Measurements from ENCODE around the gene AGO4. TPM values are rescaled to one million over a fixed set of nuclear protein-coding genes. Genes with fewer than 3 reads are reported as not detected.
"Not testable (repeated sequence)": the region's sequence is repeated elsewhere in the genome, so short reads cannot be mapped to it uniquely, and the experiment has no call there.

AGO4 gene
- total RNA-seq, 1 experiment from 2014 or later, result 9.3 TPM

- peak; percentile 4 for DNase-seq (ENCODE audit: extremely low read depth, low read depth)
These were observed 50.0 kb downstream of the AGO4 start for GRCh38 chr1:35857830-35858229.

GRCh38 chr1:35860696-35861095 is 52.9 kb downstream of the AGO4 start:
- no peak for DNase-seq (ENCODE audit: extremely low read depth, low read depth)

GRCh38 chr1:35863136-35863535 is 55.3 kb downstream of the AGO4 start:
- no peak for DNase-seq (ENCODE audit: extremely low read depth, low read depth)

GRCh38 chr1:35863881-35864625 is 56.2 kb downstream of the AGO4 start:
- DNase-seq (ENCODE audit: extremely low read depth, low read depth), result no peak

- DNase-seq (ENCODE audit: extremely low read depth, low read depth), result no peak
These were observed 57.0 kb downstream of the AGO4 start for GRCh38 chr1:35864813-35865212.

- no peak for DNase-seq (ENCODE audit: extremely low read depth, low read depth)
These were observed 59.2 kb downstream of the AGO4 start for GRCh38 chr1:35866991-35867390.

- not testable (repeated sequence) for DNase-seq (ENCODE audit: extremely low read depth, low read depth)
These were observed 61.6 kb downstream of the AGO4 start for GRCh38 chr1:35869245-35869950.

GRCh38 chr1:35870651-35871309 is 63.0 kb downstream of the AGO4 start:
- no peak for DNase-seq (ENCODE audit: extremely low read depth, low read depth)

GRCh38 chr1:35873243-35873750 is 65.5 kb downstream of the AGO4 start:
- DNase-seq (ENCODE audit: extremely low read depth, low read depth), result no peak

- DNase-seq (ENCODE audit: extremely low read depth, low read depth), result not testable (repeated sequence)
These were observed 66.3 kb downstream of the AGO4 start for GRCh38 chr1:35874115-35874514.

GRCh38 chr1:35876988-35877387 is 69.2 kb downstream of the AGO4 start:
- no peak for DNase-seq (ENCODE audit: extremely low read depth, low read depth)

GRCh38 chr1:35881850-35882273 is 74.0 kb downstream of the AGO4 start:
- no peak for DNase-seq (ENCODE audit: extremely low read depth, low read depth)

GRCh38 chr1:35882586-35882944 is 74.7 kb downstream of the AGO4 start:
- DNase-seq (ENCODE audit: extremely low read depth, low read depth), result no peak

- DNase-seq (ENCODE audit: extremely low read depth, low read depth), result peak; percentile 86
These were observed 75.3 kb downstream of the AGO4 start, which contains the start of gene AGO1 for GRCh38 chr1:35882945-35883634. TSS of gene AGO1 (plus strand) at chr1:35883209. CDS start at chr1:35883422, 213 bp downstream.

GRCh38 chr1:35883635-35884101 is 75.9 kb downstream of the AGO4 start:
- no peak for DNase-seq (ENCODE audit: extremely low read depth, low read depth)

- no peak for DNase-seq (ENCODE audit: extremely low read depth, low read depth)
These were observed 77.1 kb downstream of the AGO4 start for GRCh38 chr1:35884934-35885333.

- no peak for DNase-seq (ENCODE audit: extremely low read depth, low read depth)
These were observed 78.2 kb downstream of the AGO4 start for GRCh38 chr1:35885961-35886558.

- DNase-seq (ENCODE audit: extremely low read depth, low read depth), result no peak
These were observed 79.0 kb downstream of the AGO4 start for GRCh38 chr1:35886577-35887431.

GRCh38 chr1:35887508-35887907 is 79.7 kb downstream of the AGO4 start:
- DNase-seq (ENCODE audit: extremely low read depth, low read depth), result no peak

Measured in NCI-H460 (cell line).